Right atrium auricular region (tissue), 2 donors: ENCODE results near the gene FAM13C. TPM values are rescaled to one million over a fixed set of nuclear protein-coding genes. Genes with fewer than 3 reads are reported as not detected.
A peak's percentile ranks its signal among the peaks of the same experiment; 100 is the strongest.

Source experiments
- DNase-seq: peaks from one replicate; pipeline ENCODE4 v3.0.0-alpha.2; 2019; ENCODE audit warnings: low spot score
- H3K27ac ChIP-seq, 2 donors: fragments of 200-600 bp; sonication (generic); 1 replicate in 1 of 2; 2 replicates in 1 of 2; pipeline ENCODE4 v1.5.1; 2016 to 2019
- H3K27me3 ChIP-seq, 2 donors: fragments of 200-600 bp; sonication (generic); one replicate each; pipeline versions ENCODE4 v1.5.1 to v1.6.0; 2017 to 2019
- H3K36me3 ChIP-seq: fragments of 200-600 bp; sonication (generic); one replicate; pipeline ENCODE4 v1.5.1; 2016
- H3K4me1 ChIP-seq, 2 donors: fragments of 200-600 bp; sonication (generic); one replicate each; pipeline versions ENCODE4 v1.5.1 to v1.6.0; 2017 to 2019
- H3K4me3 ChIP-seq, 2 donors: fragments of 200-600 bp; sonication (generic); 1 replicate in 1 of 2; 2 replicates in 1 of 2; pipeline ENCODE4 v1.5.1; 2017 to 2019; ENCODE audit warnings: mild to moderate bottlenecking in 1 of 2, moderate library complexity in 1 of 2
- H3K9me3 ChIP-seq, 2 donors: fragments of 200-600 bp; sonication (generic); one replicate each; pipeline ENCODE4 v1.5.1; 2019
- total RNA-seq, 2 donors: library from RNA; depleted of rRNA; stranded (reverse); fragments of >200 nt; gene quantifications; one replicate each; pipeline ENCODE4 v1.1.0, GENCODE V29; 2016
- TF ChIP-seq, protein P1 (sequence below), 2 donors: fragments of 200-600 bp; sonication (generic); IDR thresholded peaks; one replicate each; pipeline ENCODE4 v1.5.1; 2019; ENCODE audit warnings: antibody characterized with exemption in 2 of 2

Gene FAM13C
- total RNA-seq, 2 donors from 2014 or later = 3.8 to 4.4 TPM

DNA sequence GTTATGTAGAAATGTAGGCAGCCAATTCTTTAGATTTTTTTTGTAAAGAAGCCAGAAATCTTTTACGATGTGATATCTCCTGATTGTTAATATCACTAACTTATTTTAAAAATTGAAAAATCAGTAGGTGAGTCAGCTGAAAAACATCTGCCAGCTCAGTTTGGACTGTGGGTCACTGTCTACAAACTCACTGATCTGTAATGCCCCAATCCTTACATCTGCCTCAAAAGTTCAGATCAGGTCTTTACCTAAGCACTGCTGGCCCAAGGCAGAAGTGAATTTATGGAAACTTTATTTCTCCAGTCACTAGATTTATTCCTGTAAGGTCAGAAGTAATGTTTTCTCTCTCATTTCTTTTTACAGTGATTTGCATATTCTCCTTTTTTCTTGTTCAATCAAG, 31.0 kb upstream of the FAM13C start:
- Histone ChIP-seq H3K9me3 (no peaks in the 10 kb centered on the region), H3K4me3 (no peak overlapping the region), H3K4me1 (no peaks in the 10 kb centered on the region), H3K27me3 (no peaks in the 10 kb centered on the region), H3K27ac (no peak overlapping the region), H3K36me3 (no peaks in the 10 kb centered on the region)
- TF ChIP-seq, protein P1, sequence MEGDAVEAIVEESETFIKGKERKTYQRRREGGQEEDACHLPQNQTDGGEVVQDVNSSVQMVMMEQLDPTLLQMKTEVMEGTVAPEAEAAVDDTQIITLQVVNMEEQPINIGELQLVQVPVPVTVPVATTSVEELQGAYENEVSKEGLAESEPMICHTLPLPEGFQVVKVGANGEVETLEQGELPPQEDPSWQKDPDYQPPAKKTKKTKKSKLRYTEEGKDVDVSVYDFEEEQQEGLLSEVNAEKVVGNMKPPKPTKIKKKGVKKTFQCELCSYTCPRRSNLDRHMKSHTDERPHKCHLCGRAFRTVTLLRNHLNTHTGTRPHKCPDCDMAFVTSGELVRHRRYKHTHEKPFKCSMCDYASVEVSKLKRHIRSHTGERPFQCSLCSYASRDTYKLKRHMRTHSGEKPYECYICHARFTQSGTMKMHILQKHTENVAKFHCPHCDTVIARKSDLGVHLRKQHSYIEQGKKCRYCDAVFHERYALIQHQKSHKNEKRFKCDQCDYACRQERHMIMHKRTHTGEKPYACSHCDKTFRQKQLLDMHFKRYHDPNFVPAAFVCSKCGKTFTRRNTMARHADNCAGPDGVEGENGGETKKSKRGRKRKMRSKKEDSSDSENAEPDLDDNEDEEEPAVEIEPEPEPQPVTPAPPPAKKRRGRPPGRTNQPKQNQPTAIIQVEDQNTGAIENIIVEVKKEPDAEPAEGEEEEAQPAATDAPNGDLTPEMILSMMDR (IDR thresholded peaks at IDR 0.05) = no peak
- DNase-seq = no peak

DNA sequence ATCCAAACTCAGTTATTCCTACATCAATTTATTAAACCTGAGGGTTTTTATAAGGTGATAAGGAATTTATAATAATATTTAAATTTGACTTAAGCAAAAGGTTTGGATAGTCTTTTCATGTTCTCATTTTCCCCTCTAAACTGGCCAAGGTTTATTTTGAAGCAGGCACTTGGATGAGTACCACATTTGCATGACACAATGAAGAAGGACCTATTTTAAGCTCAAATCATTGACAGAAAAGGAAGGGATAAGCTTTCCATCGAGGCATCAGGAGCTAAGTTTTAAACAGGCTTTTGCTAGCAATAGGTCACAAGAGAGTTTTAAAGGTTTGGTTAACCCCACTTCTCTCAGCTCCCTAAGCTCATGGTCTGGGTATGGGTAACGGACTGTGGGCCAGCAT, 28.7 kb upstream of the FAM13C start:
- TF ChIP-seq, protein P1 (IDR thresholded peaks at IDR 0.05) = no peak
- H3K9me3 ChIP-seq = no peaks in the 10 kb centered on the region
- H3K4me1 ChIP-seq = no peaks in the 10 kb centered on the region
- DNase-seq = no peak
- H3K4me3 ChIP-seq = no peak overlapping the region
- no peaks in the 10 kb centered on the region for H3K36me3 ChIP-seq
- H3K27ac ChIP-seq = no peak overlapping the region
- no peaks in the 10 kb centered on the region for H3K27me3 ChIP-seq

DNA sequence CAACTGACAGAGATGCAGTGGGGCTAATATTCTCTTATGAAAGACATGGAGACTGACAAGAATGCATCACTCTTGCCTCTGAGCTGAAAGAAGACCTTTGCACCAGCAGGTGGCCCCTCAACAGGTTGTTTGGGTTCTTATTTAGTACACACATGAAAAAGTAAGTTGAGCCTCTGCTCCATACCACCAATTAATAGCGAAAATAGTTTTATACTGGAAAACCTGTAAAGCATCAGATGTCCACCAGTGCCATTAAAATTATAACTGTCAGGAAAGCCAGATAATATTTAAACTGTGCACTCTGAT, 26.3 kb upstream of the FAM13C start:
- Histone ChIP-seq H3K27me3 (no peaks in the 10 kb centered on the region), H3K4me3 (no peak overlapping the region), H3K9me3 (no peaks in the 10 kb centered on the region), H3K27ac (peak overlapping the region in 1 of 2 donors; percentile 48), H3K36me3 (no peaks in the 10 kb centered on the region), H3K4me1 (peaks cover 0 to 3% of the 10 kb centered on the region in 2 donors)
- TF ChIP-seq, protein P1 (IDR thresholded peaks at IDR 0.05) = no peak
- DNase-seq = no peak

DNA sequence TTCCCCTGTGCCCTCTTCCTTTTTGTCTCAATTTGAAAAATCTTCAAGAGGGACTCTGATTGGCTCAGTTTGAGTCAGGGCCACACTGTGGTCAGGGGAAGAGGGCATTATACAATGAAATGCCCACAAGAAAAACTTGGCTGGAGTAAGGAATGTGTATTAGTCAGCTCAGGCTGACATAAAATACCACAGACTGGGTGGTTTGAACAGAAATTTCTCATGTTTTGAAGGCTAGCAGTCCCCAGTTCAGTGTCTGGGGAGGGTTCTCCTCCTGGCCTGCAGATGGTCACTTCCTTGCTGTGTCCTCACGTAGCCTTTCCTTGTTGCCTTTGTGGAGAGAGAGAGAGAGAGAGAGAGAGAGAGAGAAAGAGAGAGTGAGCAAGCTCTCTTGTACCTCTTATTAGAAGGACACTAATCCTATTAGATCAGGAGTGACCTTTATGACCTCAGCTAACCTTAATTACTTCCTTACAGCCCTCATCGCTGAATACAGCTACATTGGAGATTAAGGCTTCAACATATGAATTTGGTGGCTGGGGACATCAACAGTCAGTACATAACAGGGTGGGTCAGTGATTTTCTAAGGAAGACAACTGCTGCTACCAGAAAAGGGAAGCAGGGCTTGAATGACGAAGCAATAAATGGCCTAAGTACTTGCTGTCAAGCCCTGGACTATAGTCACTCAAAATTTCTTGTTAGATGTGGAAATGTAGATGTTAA, 25.8 kb upstream of the FAM13C start:
- DNase-seq = no peak
- Histone ChIP-seq H3K4me3 (no peak overlapping the region), H3K9me3 (no peaks in the 10 kb centered on the region), H3K4me1 (peaks cover 0 to 4% of the 10 kb centered on the region in 2 donors), H3K27me3 (no peaks in the 10 kb centered on the region), H3K36me3 (no peaks in the 10 kb centered on the region), H3K27ac (peak overlapping the region in 1 of 2 donors; percentile 48)
- TF ChIP-seq, protein P1 (IDR thresholded peaks at IDR 0.05) = no peak

DNA sequence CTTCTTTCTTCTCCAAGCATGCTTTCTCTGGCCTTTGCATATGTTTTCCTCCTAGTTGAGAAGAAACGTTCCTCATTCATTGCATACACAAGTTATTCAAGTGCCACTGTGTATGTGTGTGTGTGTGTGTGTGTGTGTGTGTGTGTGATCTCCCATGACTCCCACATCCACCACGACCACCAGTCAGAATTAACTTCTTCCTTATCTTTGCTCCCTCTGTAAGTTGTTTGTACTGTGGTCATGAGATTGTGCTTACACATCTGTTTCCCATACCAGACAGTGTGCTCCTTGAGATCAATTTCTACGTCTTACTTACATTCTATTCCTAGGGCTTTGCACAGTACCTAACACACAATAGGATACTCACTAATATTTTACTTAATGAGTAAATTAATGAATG, 22.4 kb upstream of the FAM13C start:
- no peak overlapping the region for H3K4me3 ChIP-seq
- H3K4me1 ChIP-seq = peaks cover 0 to 4% of the 10 kb centered on the region in 2 donors
- TF ChIP-seq, protein P1 (IDR thresholded peaks at IDR 0.05) = no peak
- H3K9me3 ChIP-seq = peaks cover 0 to 5% of the 10 kb centered on the region in 2 donors
- H3K27ac ChIP-seq = no peak overlapping the region
- H3K27me3 ChIP-seq = no peaks in the 10 kb centered on the region
- no peaks in the 10 kb centered on the region for H3K36me3 ChIP-seq
- DNase-seq = no peak

DNA sequence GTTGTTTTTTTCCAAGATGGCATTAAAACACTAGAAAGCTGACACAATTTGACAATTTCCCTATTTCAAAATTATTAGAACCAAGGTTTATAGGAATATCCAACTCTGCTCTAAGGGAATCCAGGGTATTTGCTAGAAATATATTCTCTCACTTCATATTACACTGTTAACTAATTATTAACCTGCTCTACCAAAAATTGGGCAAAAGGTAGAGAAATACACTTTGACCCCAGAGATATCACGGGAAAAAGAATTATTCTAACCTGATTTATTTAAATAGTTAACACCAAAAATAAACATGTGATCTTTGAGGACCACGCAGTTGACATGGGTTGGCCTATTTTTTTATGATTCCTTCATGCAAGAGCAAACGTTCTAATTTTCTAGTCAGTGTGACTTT, 21.6 kb upstream of the FAM13C start:
- Histone ChIP-seq H3K27ac (peak overlapping the region; percentile 57 to 74), H3K27me3 (no peaks in the 10 kb centered on the region), H3K4me3 (no peak overlapping the region), H3K4me1 (peaks cover 0 to 4% of the 10 kb centered on the region in 2 donors), H3K9me3 (peaks cover 0 to 5% of the 10 kb centered on the region in 2 donors), H3K36me3 (no peaks in the 10 kb centered on the region)
- TF ChIP-seq, protein P1 (IDR thresholded peaks at IDR 0.05) = no peak
- DNase-seq = no peak
